Stimulated activated CD8-positive, alpha-beta memory T cell treated with anti-CD3 and anti-CD28 coated beads, Interleukin-15, amount 100 ng/mL, for 48 hours (primary cell): Measurements from ENCODE around the gene PPP4C.
A peak's percentile ranks its signal among the peaks of the same experiment; 100 is the strongest.
"Not testable (repeated sequence)": the region's sequence is repeated elsewhere in the genome, so short reads cannot be mapped to it uniquely, and the experiment has no call there.

Experiments
- DNase-seq, 2 donors: peaks; one replicate each; pipeline ENCODE4 v3.0.0-alpha.2; 2020; ENCODE audit warnings: low read depth in 2 of 2

The PPP4C gene

DNA sequence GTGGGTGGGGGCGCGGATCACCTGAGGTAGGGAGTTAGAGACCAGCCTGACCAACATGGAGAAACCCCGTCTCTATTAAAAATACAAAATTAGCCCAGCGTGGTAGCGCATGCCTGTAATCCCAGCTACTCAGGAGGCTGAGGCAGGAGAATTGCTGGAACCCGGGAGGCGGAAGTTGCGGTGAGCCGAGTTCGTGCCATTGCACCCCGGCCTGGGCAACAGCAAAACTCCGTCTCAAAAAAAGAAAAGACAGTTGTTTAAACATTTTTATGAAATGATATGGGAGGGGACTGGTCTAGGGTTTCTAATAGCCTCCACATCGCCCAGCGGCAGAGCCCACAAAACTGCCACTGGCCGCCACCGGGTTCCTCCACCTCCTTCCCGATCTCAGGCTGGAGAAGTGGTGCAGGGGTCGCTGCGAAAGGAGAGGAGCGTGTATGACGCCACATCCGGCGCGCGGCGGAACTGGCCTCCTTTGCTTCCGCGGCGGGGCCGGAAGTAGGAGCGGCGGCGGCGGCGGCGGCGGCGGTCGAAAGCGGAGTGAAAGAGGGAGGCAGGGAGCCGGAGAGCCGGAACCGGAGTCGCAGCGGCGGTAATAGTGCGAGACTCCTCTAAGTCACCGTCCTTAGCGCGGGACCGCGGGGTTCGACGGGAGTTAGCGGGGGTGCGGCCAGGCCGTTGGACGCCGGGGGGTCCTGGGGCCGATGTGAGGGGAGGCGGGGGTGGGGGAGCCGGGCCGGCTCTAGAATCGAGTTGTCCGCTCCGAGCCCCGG lies at the start of gene PPP4C:
TSS of gene PPP4C (plus strand) at position 492 of the 773 bp plus-strand sequence. CDS start 384 bp downstream, outside the sequence.
- peak; percentile 85 to 86 for DNase-seq

DNA sequence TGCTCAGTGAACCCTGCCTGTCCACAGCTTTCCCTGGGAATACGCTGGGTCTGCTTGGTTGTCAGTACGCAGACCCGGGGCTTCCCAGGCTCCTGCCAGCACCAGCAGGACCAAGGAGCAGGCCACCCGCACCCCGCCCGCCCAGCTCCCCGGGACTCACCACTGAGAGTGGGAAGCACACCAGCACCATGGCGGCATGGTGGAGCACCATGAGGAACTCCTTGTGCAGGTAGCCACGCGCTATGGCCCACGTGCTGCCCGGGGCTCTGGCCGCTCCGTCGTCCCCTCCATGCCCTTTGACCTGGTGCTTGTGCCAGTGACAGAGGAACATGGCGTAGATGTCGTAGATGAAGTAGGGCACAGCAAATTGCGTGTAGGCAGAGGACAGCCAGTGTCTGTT lies 49.3 kb upstream of the PPP4C start:
- no peak for DNase-seq

- DNase-seq = no peak
Measured at GRCh38 chr16:30027588-30028437, 48.0 kb upstream of the PPP4C start.

DNA sequence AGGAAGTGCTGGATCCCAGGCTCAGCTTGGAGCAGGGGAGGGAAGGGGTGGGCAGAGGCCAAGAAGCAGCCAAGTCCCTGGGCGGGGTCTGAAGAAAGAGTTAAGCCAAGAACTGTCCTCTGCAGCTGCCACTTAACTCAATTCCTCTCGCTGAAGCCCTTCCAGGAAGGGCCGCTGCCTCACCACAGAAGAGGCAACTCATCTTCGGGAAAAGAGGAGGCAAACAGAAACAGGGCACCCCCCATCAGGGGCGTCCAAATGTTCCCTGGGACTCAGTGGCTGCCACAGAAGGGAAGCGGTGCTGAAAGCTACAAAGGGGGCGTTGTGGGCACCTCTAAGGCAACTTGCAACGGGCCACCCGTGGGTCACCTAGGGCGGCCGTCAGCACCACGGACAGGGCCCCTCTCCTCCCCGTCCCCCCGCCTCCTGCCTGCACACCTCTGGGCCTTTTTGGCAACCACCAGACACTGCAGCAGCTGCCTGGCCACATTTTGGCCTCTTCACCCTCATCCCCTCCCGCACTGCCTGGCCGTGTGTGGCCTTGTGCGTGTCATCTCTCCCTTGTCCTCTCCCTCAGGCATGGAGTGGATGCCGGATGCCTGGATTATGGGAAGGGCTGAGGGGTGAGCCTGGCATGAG lies 47.2 kb upstream of the PPP4C start:
- DNase-seq = no peak

DNA sequence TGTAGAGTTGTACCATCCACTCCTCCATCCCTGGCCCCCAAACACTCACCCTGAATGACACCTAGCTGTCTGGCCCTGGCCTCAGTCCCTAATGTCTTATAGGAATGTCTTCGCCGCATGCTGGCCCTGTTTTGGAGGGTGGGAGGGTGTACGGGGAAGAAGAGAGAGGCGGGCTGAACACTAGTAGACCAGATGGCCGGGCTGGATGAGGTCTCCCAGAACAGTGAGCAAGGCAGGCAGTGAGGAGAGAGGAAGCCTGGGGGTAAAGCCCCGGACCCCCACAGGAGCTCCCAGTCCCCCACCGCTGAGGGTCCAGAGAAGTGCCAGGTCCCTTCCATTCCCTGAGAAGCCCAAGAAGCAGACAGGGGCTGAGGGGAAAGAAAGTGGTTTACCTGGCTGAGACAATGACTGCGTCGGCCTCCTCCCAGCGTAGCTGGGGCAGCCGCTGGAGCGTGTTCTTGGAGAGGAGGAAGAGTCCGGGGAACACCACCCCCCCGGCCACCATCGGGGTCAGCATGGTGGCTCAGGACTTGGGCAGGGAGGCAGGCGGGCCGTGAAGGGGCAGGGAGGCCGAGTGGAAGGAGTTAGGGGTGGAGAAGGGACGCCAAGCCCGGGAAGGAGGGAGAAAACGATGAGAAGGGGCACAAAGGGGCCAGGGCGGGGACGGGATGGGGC lies 45.6 kb upstream of the PPP4C start:
- no peak for DNase-seq

DNA sequence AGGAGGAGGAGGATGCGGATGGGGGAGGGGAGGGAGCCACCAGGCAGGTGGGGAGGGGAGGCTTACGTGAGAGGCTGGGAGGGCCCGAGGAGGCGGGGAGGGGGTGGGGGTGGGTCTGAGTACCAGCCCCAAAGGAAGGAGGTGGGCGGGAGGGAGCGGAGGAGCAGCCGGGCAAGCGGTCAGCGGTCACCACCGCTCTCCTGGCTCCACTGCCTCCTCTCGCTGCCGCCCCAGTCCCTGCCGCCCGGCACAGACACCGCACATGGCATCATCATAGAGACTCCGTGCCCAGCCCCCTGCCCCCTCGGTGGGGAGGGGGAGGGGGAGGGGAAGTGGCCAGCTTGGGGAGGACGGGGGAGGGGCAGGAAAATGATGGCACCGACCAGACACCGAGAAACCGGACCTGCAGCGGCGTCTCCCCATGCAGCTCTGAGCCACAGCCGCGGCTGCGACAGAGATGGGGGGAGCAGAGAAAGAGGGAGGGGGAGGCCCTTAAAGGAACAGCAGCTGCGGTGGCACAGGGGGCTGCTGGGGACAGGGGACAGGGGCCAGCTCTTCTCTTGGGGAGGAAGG lies 44.9 kb upstream of the PPP4C start, which contains the start of gene TLCD3B:
TSS of gene TLCD3B (minus strand) at position 431 of the 573 bp plus-strand sequence. CDS start 744 bp downstream, outside the sequence.
- no peak for DNase-seq

GRCh38 chr16:30031477-30031918 lies 44.3 kb upstream of the PPP4C start:
- no peak for DNase-seq

GRCh38 chr16:30032083-30032819 lies 43.5 kb upstream of the PPP4C start:
- DNase-seq = peak in 1 of 2 donors; percentile 40

DNA sequence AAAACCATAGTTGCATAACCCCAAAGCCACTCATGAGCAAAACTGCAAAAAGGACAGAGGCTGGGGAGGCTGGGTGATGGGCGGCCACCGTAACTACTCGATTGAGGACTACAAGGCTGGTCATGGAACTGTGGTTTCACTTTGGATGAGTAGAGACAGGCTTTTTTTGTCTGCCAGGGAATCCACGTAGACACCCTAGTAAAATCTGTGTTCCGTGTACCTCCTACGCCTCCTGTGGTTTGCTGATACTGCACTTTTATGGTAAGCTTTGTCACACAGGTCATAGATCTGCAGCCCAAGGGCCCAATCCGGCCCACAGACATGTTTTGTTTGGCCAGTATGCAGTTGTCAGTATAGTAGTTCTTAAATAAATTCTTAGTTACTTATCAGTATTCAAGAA lies 42.5 kb upstream of the PPP4C start:
- DNase-seq = no peak

DNA sequence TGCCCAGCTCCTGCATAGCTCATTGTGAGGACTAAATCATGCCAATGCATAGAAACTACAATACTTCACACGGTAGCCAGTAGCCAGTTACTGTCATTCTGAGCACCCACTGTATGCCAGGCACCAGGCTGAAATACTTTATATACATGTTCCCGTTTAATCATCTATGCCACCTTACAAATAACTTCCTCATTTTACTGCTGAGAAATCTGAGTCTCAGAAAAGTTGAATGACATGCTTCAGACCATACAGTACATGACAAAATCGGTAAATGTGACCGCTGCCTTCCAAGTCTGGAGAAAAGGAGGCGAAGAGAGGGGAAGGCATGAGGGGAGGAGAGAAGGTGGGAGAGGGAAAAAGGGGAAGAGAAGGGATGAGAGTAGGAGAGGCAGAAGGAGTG lies 35.6 kb upstream of the PPP4C start:
- no peak for DNase-seq

DNA sequence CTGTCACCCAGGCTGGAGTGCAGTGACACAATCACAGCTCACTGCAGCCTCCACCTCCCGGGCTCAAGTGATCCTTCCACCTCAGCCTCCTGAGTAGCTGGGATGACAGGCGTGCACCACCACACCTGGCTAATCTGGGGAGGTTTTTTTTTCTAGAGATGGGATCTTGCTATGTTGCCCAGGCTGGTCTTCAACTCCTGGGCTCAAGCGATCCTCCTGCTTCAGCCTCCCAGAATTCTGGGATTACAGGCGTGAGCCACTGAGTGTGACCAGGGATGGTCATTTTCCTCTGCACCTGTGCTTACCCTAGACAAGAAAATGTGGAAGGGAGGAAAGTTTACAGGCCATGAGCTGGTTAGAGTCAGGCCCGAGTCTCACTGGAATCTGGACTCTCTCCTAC lies 35.1 kb upstream of the PPP4C start:
- DNase-seq = not testable (repeated sequence)

DNA sequence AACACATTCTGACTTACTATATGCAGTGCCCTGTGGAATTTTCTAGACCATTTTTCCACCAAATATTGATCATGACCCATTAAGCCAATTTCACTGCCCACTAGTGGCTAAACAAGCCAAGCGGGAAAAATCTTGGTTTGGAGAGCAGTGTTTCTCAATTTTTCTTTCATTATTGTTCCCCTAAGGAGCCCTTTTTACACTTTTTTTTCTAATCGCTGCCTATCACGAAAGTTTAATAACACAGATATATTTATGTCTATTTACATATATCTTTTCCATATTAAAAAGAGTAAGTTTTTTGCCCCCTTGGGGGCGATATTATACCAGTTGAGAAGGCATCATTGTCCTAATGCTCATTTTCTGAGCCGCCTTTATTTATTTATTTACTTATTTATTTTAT lies 34.0 kb upstream of the PPP4C start:
- no peak for DNase-seq

- DNase-seq = no peak
Measured at GRCh38 chr16:30046178-30046577, 29.6 kb upstream of the PPP4C start.

- DNase-seq = no peak
Measured at GRCh38 chr16:30046588-30046987, 29.2 kb upstream of the PPP4C start.

- DNase-seq = no peak
Measured at GRCh38 chr16:30049871-30050270, 25.9 kb upstream of the PPP4C start.

DNA sequence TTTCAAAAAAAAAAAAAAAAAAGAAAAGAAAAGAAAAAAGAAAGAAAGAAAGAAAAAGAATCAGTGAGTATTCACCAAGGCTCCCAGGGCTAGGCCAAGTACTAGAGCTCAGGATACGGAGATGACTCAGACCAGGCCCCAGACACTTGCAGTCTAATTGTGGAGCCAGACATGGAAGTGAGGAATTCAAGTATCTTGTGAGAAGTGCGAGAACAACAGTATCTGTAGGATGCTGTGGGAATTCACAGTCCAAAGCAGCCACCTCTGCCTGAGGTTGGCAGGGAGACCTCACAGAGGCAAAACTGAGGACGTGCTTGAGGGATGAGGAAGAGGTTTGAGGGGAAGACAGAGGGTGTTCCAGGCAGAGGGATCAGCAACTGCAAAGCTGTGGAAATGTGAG lies 24.3 kb upstream of the PPP4C start:
- DNase-seq = no peak

DNA sequence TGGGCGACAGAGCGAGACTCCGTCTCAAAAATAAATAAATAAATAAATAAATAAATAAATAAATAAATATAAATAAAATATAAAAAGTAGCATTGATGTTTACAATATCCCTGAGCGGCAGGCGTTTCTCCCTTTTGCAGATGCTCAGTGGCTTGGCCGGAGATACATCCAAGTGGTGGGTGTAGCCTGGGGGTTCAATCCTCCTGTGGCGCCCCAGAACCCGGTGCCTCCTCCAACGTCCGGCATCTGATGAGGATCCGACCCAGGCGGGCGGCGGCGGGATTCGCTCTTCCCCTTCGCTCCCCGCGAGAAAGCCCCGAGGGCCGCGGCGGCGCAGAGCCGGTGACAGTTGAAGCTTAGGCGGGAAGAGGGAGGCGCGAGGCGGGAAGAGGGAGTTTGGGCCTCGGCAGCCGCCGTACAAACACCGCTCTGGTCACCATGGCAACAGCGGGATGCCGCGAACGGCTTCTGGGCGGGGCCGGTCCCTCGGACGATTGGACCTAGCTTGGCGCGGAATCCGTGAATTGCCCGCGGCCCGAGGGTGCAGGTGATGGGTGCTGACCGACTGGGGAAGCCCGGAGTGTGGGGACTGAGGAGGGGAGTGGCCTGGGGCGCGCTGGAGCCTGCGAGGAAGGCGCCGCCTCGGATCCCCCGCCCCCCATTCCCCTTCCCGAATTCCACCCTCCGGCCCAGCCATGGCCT lies 23.0 kb upstream of the PPP4C start:
- DNase-seq = peak; percentile 90 to 91

DNA sequence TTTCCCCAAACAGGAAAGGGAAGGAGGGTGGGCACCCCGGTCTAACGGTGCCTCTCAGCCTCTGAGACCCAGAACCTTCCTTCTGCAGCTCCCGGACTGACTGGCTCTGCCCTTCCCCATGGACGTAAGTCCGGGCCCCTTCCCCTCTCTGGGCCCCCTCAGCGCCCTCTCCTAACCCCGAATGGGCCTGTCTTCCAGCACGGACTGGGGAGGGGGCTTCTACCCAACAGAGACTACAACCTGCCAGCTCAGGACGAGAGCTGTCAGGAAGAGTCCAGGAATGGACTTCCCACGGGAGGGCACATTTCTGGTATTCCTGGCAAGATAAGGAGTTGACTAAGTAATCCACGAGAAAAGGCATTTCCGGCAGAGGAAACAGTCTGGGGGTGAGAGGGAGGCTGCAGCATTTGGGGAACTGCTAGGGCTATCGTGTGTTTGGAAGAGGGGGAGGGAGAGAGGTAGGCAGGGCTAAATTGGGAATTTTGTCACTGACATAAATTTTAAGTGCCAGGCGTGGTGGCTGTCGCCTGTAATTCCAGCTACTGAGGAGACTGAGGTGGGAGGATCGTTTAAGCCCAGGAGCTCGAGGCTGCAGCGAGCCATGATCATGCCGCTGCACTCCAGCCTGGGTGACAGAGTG lies 22.3 kb upstream of the PPP4C start:
- no peak for DNase-seq

GRCh38 chr16:30054451-30054850 lies 21.3 kb upstream of the PPP4C start:
- no peak for DNase-seq
